K562 (cell line): Measurements from ENCODE around the gene MKNK2. TPM values are rescaled to one million over a fixed set of nuclear protein-coding genes. Genes with fewer than 3 reads are reported as not detected.

ENCODE experiments used
- ATAC-seq: fragments of 200-7000 bp; cut with Tn5 transposase; 3 replicates; pipeline ENCODE4 v1.9.1; 2020; ENCODE audit warnings: moderate library complexity
- BruUV-seq: library from RNA; stranded (reverse); fragments of 400-500 nt; replicated peaks from 2 replicates; lab custom pipeline; 2021; lab: Mats Ljungman, UMichigan
- CTCF ChIA-PET: fragments of 300-600 bp; formaldehyde crosslinking; extraction: SDS; loops from one replicate; lab custom pipeline; 2021; ENCODE audit warnings: low intra/inter-chr PET ratio; lab: Yijun Ruan, JAX
- POLR2A ChIA-PET: fragments of 300-600, 350-650 bp; sonication (Branson Sonifier 250); formaldehyde crosslinking; extraction: SDS; loops from one replicate; lab custom pipeline; 2021; ENCODE audit warnings: antibody characterized with exemption, inconsistent platforms; lab: Yijun Ruan, JAX
- DNase-seq, 4 experiments: peaks; one replicate each; pipeline versions ENCODE4 v3.0.0 to v3.0.0-alpha.2; 2011 to 2018; ENCODE audit warnings: low spot score in 3 of 4, mixed read lengths in 3 of 4; ENCODE audit errors: extremely low read depth in 1 of 4
- FAIRE-seq: peaks from 2 replicates; lab custom pipeline; 2011; peaks lifted over from hg19 to GRCh38; lab: Jason Lieb, UNC
- H2AFZ ChIP-seq: 2 replicates; pipeline ENCODE4 v1.6.0; 2011; ENCODE audit warnings: low read depth, low read length, control low read depth, inconsistent platforms
- H3K27ac ChIP-seq: fragments of 200-600 bp; 3 replicates; pipeline ENCODE4 v1.8.0; 2011; ENCODE audit warnings: low read depth, mild to moderate bottlenecking, control low read depth, inconsistent platforms, low read length, moderate library complexity, mixed read lengths; ENCODE audit errors: extremely low read depth
- H3K27me3 ChIP-seq, 2 experiments: fragments of 300-600 bp in 1 of 2; 2 replicates in 1 of 2; 3 replicates in 1 of 2; pipeline versions ENCODE4 v1.6.0 to v1.8.0; 2011; ENCODE audit warnings: inconsistent platforms in 2 of 2, low read length in 2 of 2, mild to moderate bottlenecking in 1 of 2, mixed read lengths in 1 of 2, moderate library complexity in 1 of 2; ENCODE audit not compliant: control insufficient read depth in 2 of 2, insufficient read depth in 2 of 2
- H3K36me3 ChIP-seq: fragments of 300-600 bp; 3 replicates; pipeline ENCODE4 v1.8.0; 2011; ENCODE audit warnings: mild to moderate bottlenecking, low read length, inconsistent platforms; ENCODE audit not compliant: control insufficient read depth, insufficient read depth
- H3K4me1 ChIP-seq, 2 experiments: fragments of 200-600 bp in 1 of 2; replicated peaks in 1 of 2; 2 replicates in 1 of 2; 3 replicates in 1 of 2; pipeline versions ENCODE4 v1.5.1 to v1.8.0; 2011; ENCODE audit warnings: inconsistent platforms in 2 of 2, low read length in 2 of 2, mild to moderate bottlenecking in 1 of 2, mixed read lengths in 1 of 2, moderate library complexity in 1 of 2; ENCODE audit not compliant: control insufficient read depth in 2 of 2, insufficient read depth in 2 of 2
- H3K4me2 ChIP-seq: 2 replicates; pipeline ENCODE4 v1.6.1; 2011; ENCODE audit warnings: low read length, control low read depth, inconsistent platforms, mixed read lengths; ENCODE audit not compliant: insufficient read depth
- H3K4me3 ChIP-seq: fragments of 200-600 bp; sonication (generic), shearing (Covaris generic); 2 replicates; pipeline ENCODE4 v1.5.1; 2016; ENCODE audit warnings: control low read depth, inconsistent platforms
- H3K79me2 ChIP-seq: fragments of 200-600 bp; 3 replicates; pipeline ENCODE4 v1.8.0; 2011; ENCODE audit warnings: low read length, inconsistent platforms; ENCODE audit not compliant: control insufficient read depth, insufficient read depth
- H3K9ac ChIP-seq, 2 experiments: 2 replicates each; pipeline versions ENCODE4 v1.6.0 to v1.6.1; 2011; ENCODE audit warnings: low read depth in 2 of 2, low read length in 2 of 2, control low read depth in 1 of 2, inconsistent platforms in 1 of 2, mild to moderate bottlenecking in 1 of 2, mixed read lengths in 1 of 2; ENCODE audit not compliant: insufficient read depth in 1 of 2
- H3K9me1 ChIP-seq: one replicate; pipeline ENCODE4 v1.6.0; 2011; ENCODE audit warnings: inconsistent platforms, mild to moderate bottlenecking, low read length, moderate library complexity; ENCODE audit not compliant: control insufficient read depth, insufficient read depth
- H3K9me3 ChIP-seq: replicated peaks from 2 replicates; pipeline ENCODE4 v1.5.1; 2011; ENCODE audit warnings: low read depth, low read length, inconsistent platforms; ENCODE audit not compliant: control insufficient read depth, insufficient read depth
- H4K20me1 ChIP-seq: replicated peaks from 2 replicates; pipeline ENCODE4 v1.6.1; 2011; ENCODE audit warnings: low read length, inconsistent platforms, mixed read lengths; ENCODE audit not compliant: control insufficient read depth, insufficient read depth
- EP300 ChIP-seq: IDR thresholded peaks from 2 replicates; pipeline ENCODE4 v1.6.1; 2012; ENCODE audit warnings: low read length, improper control_type of control experiment
- FIP1L1 ChIP-seq: fragments of 200-400 bp; formaldehyde crosslinking; IDR thresholded peaks from 2 replicates; pipeline ENCODE4 v1.6.1; 2018; ENCODE audit warnings: mild to moderate bottlenecking, low read depth, low read length; ENCODE audit not compliant: poor library complexity, severe bottlenecking
- FOXP1 ChIP-seq: sonication (generic); formaldehyde crosslinking; IDR thresholded peaks from 2 replicates; pipeline ENCODE4 v1.8.0; 2022; ENCODE audit warnings: mild to moderate bottlenecking, missing genetic modification reagents
- HNRNPUL1 ChIP-seq: fragments of 200-400 bp; formaldehyde crosslinking; IDR thresholded peaks from 2 replicates; pipeline ENCODE4 v1.6.1; 2017; ENCODE audit warnings: low read length
- NCOA2 ChIP-seq, 2 experiments: fragments of 450-650 bp; IDR thresholded peaks; 2 replicates each; pipeline ENCODE4 v1.6.1; 2018; ENCODE audit warnings: mild to moderate bottlenecking in 2 of 2, moderate library complexity in 1 of 2; ENCODE audit not compliant: partially characterized antibody in 2 of 2
- PCBP1 ChIP-seq: fragments of 200-400 bp; formaldehyde crosslinking; IDR thresholded peaks from 2 replicates; pipeline ENCODE4 v1.6.1; 2018; ENCODE audit warnings: mild to moderate bottlenecking, low read depth, low read length; ENCODE audit not compliant: poor library complexity, severe bottlenecking
- POLR2AphosphoS5 ChIP-seq: IDR thresholded peaks from 2 replicates; pipeline ENCODE4 v1.6.1; 2011; ENCODE audit warnings: mild to moderate bottlenecking, low read depth, low read length, moderate library complexity; ENCODE audit not compliant: control insufficient read depth, insufficient read depth
- POLR2G ChIP-seq: fragments of 200-400 bp; formaldehyde crosslinking; IDR thresholded peaks from 2 replicates; pipeline ENCODE4 v1.6.1; 2017; ENCODE audit warnings: low read depth, mild to moderate bottlenecking, antibody characterized with exemption, low read length, moderate library complexity
- RAD21 ChIP-seq, 2 experiments: fragments of 250-450 bp in 1 of 2; fragments of 450-650 bp in 1 of 2; sonication (Bioruptor Pico) in 1 of 2; formaldehyde crosslinking in 1 of 2; IDR thresholded peaks in 1 of 2; conservative IDR thresholded peaks in 1 of 2; 2 replicates each; pipeline versions ENCODE4 v1.4.0 to v1.8.0; 2020 to 2022; ENCODE audit warnings: mild to moderate bottlenecking in 2 of 2, moderate library complexity in 1 of 2
- RBM14 ChIP-seq: fragments of 200-400 bp; formaldehyde crosslinking; IDR thresholded peaks from 2 replicates; pipeline ENCODE4 v1.6.1; 2018; ENCODE audit warnings: low read depth, mild to moderate bottlenecking, low read length, moderate library complexity, borderline replicate concordance; ENCODE audit not compliant: insufficient read depth
- SLC30A9 ChIP-seq: fragments of 250-450 bp; sonication (Bioruptor Pico); IDR thresholded peaks from 2 replicates; pipeline ENCODE4 v1.8.0; 2022; ENCODE audit warnings: mild to moderate bottlenecking, moderate library complexity
- SMAD2 ChIP-seq: fragments of 150-350 bp; IDR thresholded peaks from 2 replicates; pipeline ENCODE4 v1.6.1; 2014; ENCODE audit warnings: low read depth, mild to moderate bottlenecking, low read length
- ZC3H8 ChIP-seq: fragments of 450-650 bp; IDR thresholded peaks from 2 replicates; pipeline ENCODE4 v1.6.1; 2017
- ZNF347 ChIP-seq: fragments of 450-650 bp; formaldehyde crosslinking; IDR thresholded peaks from 2 replicates; pipeline ENCODE4 v1.4.0; 2020; ENCODE audit warnings: low read depth, mild to moderate bottlenecking, moderate library complexity
- ZNF444 ChIP-seq: fragments of 250-450 bp; sonication (Bioruptor Pico); IDR thresholded peaks from 2 replicates; pipeline ENCODE4 v1.4.0; 2020; ENCODE audit warnings: mild to moderate bottlenecking, moderate library complexity
- ZNF551 ChIP-seq: fragments of 250-450 bp; sonication (Bioruptor Pico); IDR thresholded peaks from 2 replicates; pipeline ENCODE4 v1.5.0; 2021; ENCODE audit warnings: mild to moderate bottlenecking, moderate library complexity
- ZNF644 ChIP-seq: fragments of 200-800 bp; sonication (Bioruptor generic); IDR thresholded peaks from 2 replicates; pipeline ENCODE4 v1.6.1; 2016; ENCODE audit warnings: low read depth, missing genetic modification characterization, missing compliant biosample characterization
- WGBS: fragments of 100-300 bp; shearing (Covaris generic); methylation state at CpG from one replicate; pipeline ENCODE4 v1.1.6; 2016; ENCODE audit warnings: low coverage, mixed read lengths; ENCODE audit not compliant: insufficient coverage; ENCODE audit errors: missing lambda C conversion rate; 5-methylcytosine and 5-hydroxymethylcytosine counted together
- in situ Hi-C: fragments of 300-500 bp; cut with MboI; formaldehyde crosslinking; loops from 4 replicates; pipeline ENCODE4 v1.15.0; 2018; ENCODE audit warnings: inconsistent platforms, mixed read lengths
- intact Hi-C: fragments of 100-400 bp; cut with micrococcal nuclease; formaldehyde crosslinking; loops from 2 replicates; pipeline ENCODE4 v1.14.2; 2022
- polyA plus RNA-seq, 8 experiments: library from polyadenylated mRNA; depleted of rRNA in 4 of 8; stranded (reverse) in 5 of 8; unstranded in 3 of 8; fragments of >200 nt; fragmentation: Nextera tagmentation in 2 of 8; fragmentation: Illumina TruSeq in 1 of 8; extraction: Ambion mirVana in 2 of 8; extraction: Trizol in 1 of 8; gene quantifications; 2 replicates each; pipeline versions ENCODE4 v1.2.1 to v1.2.3, GENCODE V29; 2011 to 2014; ENCODE audit warnings: inconsistent platforms in 1 of 8, missing spikeins in 1 of 8
- total RNA-seq, 7 experiments: library from RNA; depleted of rRNA in 6 of 7; stranded (reverse); fragments of >200 nt in 6 of 7; fragmentation: Illumina TruSeq in 2 of 7; extraction: Trizol in 2 of 7; gene quantifications; 2 replicates each; pipeline versions ENCODE4 v1.2.1 to v1.2.3, GENCODE V29; 2011 to 2021; ENCODE audit warnings: low replicate concordance in 1 of 7
- TF ChIP-seq, protein P1 (sequence below): sonication (generic); formaldehyde crosslinking; IDR thresholded peaks from 2 replicates; pipeline ENCODE4 v1.8.1; 2023; ENCODE audit warnings: mild to moderate bottlenecking, missing genetic modification reagents, moderate library complexity
- TF ChIP-seq, protein P2 (sequence below): fragments of 250-450 bp; sonication (Bioruptor Pico); IDR thresholded peaks from 2 replicates; pipeline ENCODE4 v1.5.0; 2020; ENCODE audit warnings: mild to moderate bottlenecking

The MKNK2 gene
- total and polyA plus RNA-seq, 9 of the 15 experiments (the other 6 are each of a cell fraction or from before 2014, with no cell fraction given): 5.1 to 191 (median 51.9) TPM

DNA sequence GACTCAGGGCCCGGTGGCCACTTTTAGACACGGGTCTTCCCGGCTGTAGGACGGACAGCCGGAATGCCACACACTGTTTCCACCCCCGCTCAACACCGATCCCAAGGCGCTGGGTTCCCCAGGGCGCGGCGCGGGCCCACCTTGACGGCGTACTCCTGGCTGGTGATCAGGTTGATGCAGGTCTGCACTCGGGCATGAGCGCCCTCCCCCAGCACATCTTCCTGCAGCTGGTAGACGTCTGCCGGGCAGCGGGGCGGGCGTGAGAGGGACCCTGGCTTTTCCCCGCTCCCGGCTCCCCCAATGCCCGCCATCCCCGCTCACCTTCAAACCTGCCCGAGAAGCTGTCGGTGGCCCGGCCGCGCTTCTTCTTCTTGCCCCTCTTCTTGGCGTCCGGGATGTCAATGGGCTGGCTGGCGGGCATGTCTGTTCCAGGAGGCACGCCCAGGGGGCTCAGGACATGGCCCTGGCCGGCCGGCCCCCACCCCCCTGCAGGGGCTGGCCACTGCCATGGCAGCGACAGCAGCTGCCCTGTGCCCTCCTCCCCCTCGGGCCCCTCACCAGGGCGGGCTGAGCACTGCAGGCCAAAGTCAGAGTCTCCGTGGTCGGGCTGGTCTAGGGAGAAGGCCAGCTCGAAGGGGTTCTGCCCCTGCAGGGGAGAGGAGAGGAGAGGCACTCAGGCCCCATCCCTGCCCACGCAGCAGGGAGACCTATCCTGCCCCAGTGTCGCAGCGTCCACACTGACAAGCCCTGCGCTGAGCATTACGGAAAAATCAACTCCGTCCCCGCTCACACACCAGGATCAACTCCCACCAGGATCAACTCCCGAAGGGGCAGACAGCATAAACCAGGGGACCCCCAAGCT, 4.8 kb downstream of the MKNK2 start:
- Histone ChIP-seq H3K4me2 (no peak overlapping the region), H3K79me2 (peaks cover 53% of the 10 kb centered on the region), H3K27ac (no peak overlapping the region), H3K36me3 (peaks cover 79% of the 10 kb centered on the region; the same call in 2 of the 3 replicates), H3K9me1 (peaks cover 7% of the 10 kb centered on the region), H3K9ac (peak overlapping the region in 1 of 2 experiments; percentile 54; a peak in 1 of 4 replicates), H4K20me1 (peaks cover 36% of the 10 kb centered on the region), H3K9me3 (no peaks in the 10 kb centered on the region), H3K27me3 (no peaks in the 10 kb centered on the region), H3K4me1 (peaks cover 28 to 88% of the 10 kb centered on the region in 2 experiments), H2AFZ (no peak overlapping the region), H3K4me3 (no peak overlapping the region)
- ChIA-PET POLR2A (interaction anchor here (0.9 to 5.5 kb wide), 5 partner anchors 10 to 169 kb away, joined by 4 to 72 read pairs (median 5); no protein-coding TSS in a partner anchor), CTCF (no interaction called here)
- ATAC-seq (no peak), FAIRE-seq (no peak), DNase-seq (peak in 2 of 4 experiments; percentile 15 to 16)
- intact Hi-C loops (no loop called here), in situ Hi-C loops (no loop called here)
- no TSS peak for BruUV-seq
- WGBS: 94% methylated on average over 38 of the region's 50 CpGs
- peak; percentile 23 for TF ChIP-seq FIP1L1
- TF ChIP-seq ZNF644 (tag): no peak
- TF ChIP-seq ZNF551 (CRISPR knock-in tag): no peak
- no peak for TF ChIP-seq SLC30A9 (CRISPR knock-in tag)
- TF ChIP-seq HNRNPUL1: no peak
- TF ChIP-seq SMAD2: no peak
- TF ChIP-seq POLR2G: peak; percentile 72
- TF ChIP-seq ZNF444 (CRISPR knock-in tag): no peak
- 0 out of 2 replicates have a peak, but pooled peaks have one; percentile 15 for TF ChIP-seq RBM14
- TF ChIP-seq ZNF347 (CRISPR knock-in tag): no peak
- TF ChIP-seq RAD21 (CRISPR knock-in tag; conservative IDR thresholded peaks at IDR 0.05 in 1 of 2, IDR thresholded peaks at IDR 0.05 in 1 of 2): no peak
- TF ChIP-seq, protein P1, sequence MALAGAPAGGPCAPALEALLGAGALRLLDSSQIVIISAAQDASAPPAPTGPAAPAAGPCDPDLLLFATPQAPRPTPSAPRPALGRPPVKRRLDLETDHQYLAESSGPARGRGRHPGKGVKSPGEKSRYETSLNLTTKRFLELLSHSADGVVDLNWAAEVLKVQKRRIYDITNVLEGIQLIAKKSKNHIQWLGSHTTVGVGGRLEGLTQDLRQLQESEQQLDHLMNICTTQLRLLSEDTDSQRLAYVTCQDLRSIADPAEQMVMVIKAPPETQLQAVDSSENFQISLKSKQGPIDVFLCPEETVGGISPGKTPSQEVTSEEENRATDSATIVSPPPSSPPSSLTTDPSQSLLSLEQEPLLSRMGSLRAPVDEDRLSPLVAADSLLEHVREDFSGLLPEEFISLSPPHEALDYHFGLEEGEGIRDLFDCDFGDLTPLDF: no peak
- TF ChIP-seq ZC3H8: no peak
- TF ChIP-seq NCOA2 (IDR thresholded peaks at IDR 0.05; ENCODE audit: partially characterized antibody in 2 of 2): no peak
- peak; percentile 77 for TF ChIP-seq PCBP1
- 0 out of 2 replicates have a peak, but pooled peaks have one; percentile 9 for TF ChIP-seq POLR2AphosphoS5
- no peak for TF ChIP-seq FOXP1 (CRISPR knock-in tag)
- TF ChIP-seq, protein P2, sequence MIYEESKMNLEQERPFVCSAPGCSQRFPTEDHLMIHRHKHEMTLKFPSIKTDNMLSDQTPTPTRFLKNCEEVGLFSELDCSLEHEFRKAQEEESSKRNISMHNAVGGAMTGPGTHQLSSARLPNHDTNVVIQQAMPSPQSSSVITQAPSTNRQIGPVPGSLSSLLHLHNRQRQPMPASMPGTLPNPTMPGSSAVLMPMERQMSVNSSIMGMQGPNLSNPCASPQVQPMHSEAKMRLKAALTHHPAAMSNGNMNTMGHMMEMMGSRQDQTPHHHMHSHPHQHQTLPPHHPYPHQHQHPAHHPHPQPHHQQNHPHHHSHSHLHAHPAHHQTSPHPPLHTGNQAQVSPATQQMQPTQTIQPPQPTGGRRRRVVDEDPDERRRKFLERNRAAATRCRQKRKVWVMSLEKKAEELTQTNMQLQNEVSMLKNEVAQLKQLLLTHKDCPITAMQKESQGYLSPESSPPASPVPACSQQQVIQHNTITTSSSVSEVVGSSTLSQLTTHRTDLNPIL (CRISPR knock-in tag): no peak
- no peak for TF ChIP-seq EP300
